ENCODE data around the gene CLCN7.

GRCh38 chr16:1438229-1439057, 36.4 kb downstream of the CLCN7 start:
- TF ChIP-seq CTCF (IDR thresholded peaks at IDR 0.05) (no peak), POLR2A (IDR thresholded peaks at IDR 0.05) (no peak)
